ENCODE results near the gene MICAL1.

Gene MICAL1

GRCh38 chr6:109453594-109454495 is 1.7 kb downstream of the MICAL1 start:
- no peak for DNase-seq

- no peak for DNase-seq
Observed at GRCh38 chr6:109453156-109453555, 2.4 kb downstream of the MICAL1 start.

- DNase-seq, result no peak
Observed at GRCh38 chr6:109452181-109452580, 3.4 kb downstream of the MICAL1 start.

- no peak for DNase-seq
Observed at GRCh38 chr6:109451376-109451775, 4.2 kb downstream of the MICAL1 start.

- no peak for DNase-seq
Observed at GRCh38 chr6:109450801-109451200, 4.8 kb downstream of the MICAL1 start.

- DNase-seq, result no peak
Observed at GRCh38 chr6:109449795-109450673, 5.5 kb downstream of the MICAL1 start.

- DNase-seq, result no peak
Observed at GRCh38 chr6:109449064-109449794, 6.3 kb downstream of the MICAL1 start.

- no peak for DNase-seq
Observed at GRCh38 chr6:109448615-109449014, 7.0 kb downstream of the MICAL1 start.

GRCh38 chr6:109447878-109448555 is 7.6 kb downstream of the MICAL1 start:
- no peak for DNase-seq

GRCh38 chr6:109447087-109447486 is 8.5 kb downstream of the MICAL1 start:
- no peak for DNase-seq

- DNase-seq, result no peak
Observed at GRCh38 chr6:109446541-109446940, 9.0 kb downstream of the MICAL1 start.

GRCh38 chr6:109446072-109446471 is 9.5 kb downstream of the MICAL1 start:
- DNase-seq, result no peak

- no peak for DNase-seq
Observed at GRCh38 chr6:109445382-109445781, 10.2 kb downstream of the MICAL1 start.

GRCh38 chr6:109443425-109443950 is 12.1 kb downstream of the MICAL1 start:
- DNase-seq, result no peak

- no peak for DNase-seq
Observed at GRCh38 chr6:109442393-109442924, 13.1 kb downstream of the MICAL1 start.

- DNase-seq, result peak; percentile 58
Observed at GRCh38 chr6:109441069-109441816, 14.3 kb downstream of the MICAL1 start.

- DNase-seq, result peak; percentile 82
Observed at GRCh38 chr6:109440331-109441068, 15.1 kb downstream of the MICAL1 start, which contains the start of the genes PPIL6 and SMPD2. TSS of gene PPIL6 (minus strand) at chr6:109440628. CDS start at chr6:109440590, 38 bp downstream. TSS of gene SMPD2 (plus strand) at chr6:109440724. CDS start at chr6:109441122, 398 bp downstream.

- no peak for DNase-seq
Observed at GRCh38 chr6:109436041-109436440, 19.5 kb downstream of the MICAL1 start.

GRCh38 chr6:109434456-109434855 is 21.1 kb downstream of the MICAL1 start:
- DNase-seq, result no peak

- DNase-seq, result no peak
Observed at GRCh38 chr6:109429496-109429895, 26.1 kb downstream of the MICAL1 start.
